ENCODE measurements around the gene MCMBP. TPM values are rescaled to one million over a fixed set of nuclear protein-coding genes. Genes with fewer than 3 reads are reported as not detected.

The MCMBP gene
- total and polyA plus RNA-seq, 2 donors (not counting 1 experiment from before 2014, with no cell fraction given): 27.1 to 36.0 TPM

- Histone ChIP-seq H3K9ac (ENCODE audit: low read length) (no peak overlapping the region), H3K79me2 (ENCODE audit: control insufficient read depth, insufficient read depth, low read length) (no peaks in the 10 kb centered on the region), H3K36me3 (replicated peaks in 1 of 2; ENCODE audit: control extremely low read depth in 1 of 2, control insufficient read depth in 1 of 2, extremely low read depth in 1 of 2, insufficient read depth in 2 of 2, low read length in 1 of 2) (peaks cover 0 to 20% of the 10 kb centered on the region in 2 experiments), H3K4me2 (replicated peaks; ENCODE audit: low read depth, low read length, poor library complexity, severe bottlenecking) (no peak overlapping the region), H3K27me3 (replicated peaks in 1 of 4; ENCODE audit: control extremely low read depth in 1 of 4, control insufficient read depth in 3 of 4, insufficient read depth in 4 of 4, low read length in 3 of 4) (no peaks in the 10 kb centered on the region), H2AFZ (ENCODE audit: insufficient read depth, low read depth, low read length, poor library complexity, severe bottlenecking) (no peak overlapping the region), H3K4me3 (ENCODE audit: control extremely low read depth in 1 of 5, extremely low read depth in 1 of 5, insufficient read depth in 1 of 5, low read depth in 2 of 5, low read length in 4 of 5) (no peak overlapping the region), H4K20me1 (ENCODE audit: control insufficient read depth, insufficient read depth, low read length, poor library complexity, severe bottlenecking) (no peaks in the 10 kb centered on the region), H3K4me1 (ENCODE audit: control insufficient read depth in 2 of 2, insufficient read depth in 2 of 2, low read length in 2 of 2) (peaks cover 0 to 4% of the 10 kb centered on the region in 2 donors), H3K27ac (ENCODE audit: low read length in 2 of 2) (no peak overlapping the region), H3K9me3 (ENCODE audit: control extremely low read depth in 1 of 3, control insufficient read depth in 2 of 3, insufficient read depth in 1 of 3, low read length in 2 of 3) (no peaks in the 10 kb centered on the region)
- Mint-ChIP-seq H3K4me1 (peaks cover 17% of the 10 kb centered on the region), H3K27ac (no peak overlapping the region), H3K27me3 (no peaks in the 10 kb centered on the region), H3K9me3 (ENCODE audit: insufficient read depth) (no peaks in the 10 kb centered on the region), H3K4me3 (no peak overlapping the region)
- no peak for TF ChIP-seq EZH2 (IDR thresholded peaks at IDR 0.05; ENCODE audit: borderline replicate concordance, insufficient read depth, low read depth, low read length, poor library complexity, severe bottlenecking)
- TF ChIP-seq CTCF (IDR thresholded peaks at IDR 0.05): no peak
- WGBS (ENCODE audit: insufficient coverage): 80% methylated on average over 4 of the region's 11 CpGs
- POLR2A ChIA-PET: interaction anchor here (0.7 kb wide), 1 partner anchor 43 kb away, joined by 3 read pairs; no protein-coding TSS in a partner anchor
- no peak for ATAC-seq (ENCODE audit: low read depth)
- intact Hi-C loops (cut with micrococcal nuclease): loop anchor here (10.0 kb wide), 1 partner anchor 52 kb away; no protein-coding TSS in a partner anchor
- CTCF ChIA-PET: no interaction called here
- DNase-seq: no peak
Measured at GRCh38 chr10:119806334-119807130, 66.1 kb downstream of the MCMBP start.

GRCh38 chr10:119805702-119806230, 66.9 kb downstream of the MCMBP start:
- no peak overlapping the region for H3K4me3 ChIP-seq (ENCODE audit: control extremely low read depth in 1 of 5, extremely low read depth in 1 of 5, insufficient read depth in 1 of 5, low read depth in 2 of 5, low read length in 4 of 5)
- H3K36me3 ChIP-seq (replicated peaks in 1 of 2; ENCODE audit: control extremely low read depth in 1 of 2, control insufficient read depth in 1 of 2, extremely low read depth in 1 of 2, insufficient read depth in 2 of 2, low read length in 1 of 2): peaks cover 0 to 20% of the 10 kb centered on the region in 2 experiments
- ChIA-PET POLR2A (no interaction called here), CTCF (interaction anchor here (1.1 kb wide), 1 partner anchor 118 kb away, joined by 5 read pairs; no protein-coding TSS in a partner anchor)
- no peak for ATAC-seq (ENCODE audit: low read depth)
- no peaks in the 10 kb centered on the region for H3K27me3 Mint-ChIP-seq
- H3K27ac Mint-ChIP-seq: no peak overlapping the region
- H3K27ac ChIP-seq (ENCODE audit: low read length in 2 of 2): no peak overlapping the region
- peaks cover 23% of the 10 kb centered on the region for H3K4me1 Mint-ChIP-seq
- peaks cover 0 to 4% of the 10 kb centered on the region in 2 donors for H3K4me1 ChIP-seq (ENCODE audit: control insufficient read depth in 2 of 2, insufficient read depth in 2 of 2, low read length in 2 of 2)
- TF ChIP-seq EZH2 (IDR thresholded peaks at IDR 0.05; ENCODE audit: borderline replicate concordance, insufficient read depth, low read depth, low read length, poor library complexity, severe bottlenecking) (no peak), CTCF (IDR thresholded peaks at IDR 0.05) (no peak)
- H3K9me3 ChIP-seq (ENCODE audit: control extremely low read depth in 1 of 3, control insufficient read depth in 2 of 3, insufficient read depth in 1 of 3, low read length in 2 of 3): no peaks in the 10 kb centered on the region
- no peaks in the 10 kb centered on the region for H3K9me3 Mint-ChIP-seq (ENCODE audit: insufficient read depth)
- H4K20me1 ChIP-seq (ENCODE audit: control insufficient read depth, insufficient read depth, low read length, poor library complexity, severe bottlenecking): no peaks in the 10 kb centered on the region
- no peak overlapping the region for H3K4me2 ChIP-seq (replicated peaks; ENCODE audit: low read depth, low read length, poor library complexity, severe bottlenecking)
- no peaks in the 10 kb centered on the region for H3K79me2 ChIP-seq (ENCODE audit: control insufficient read depth, insufficient read depth, low read length)
- H3K4me3 Mint-ChIP-seq: no peak overlapping the region
- no peak for DNase-seq
- 75% methylated on average over 3 of the region's 5 CpGs for WGBS (ENCODE audit: insufficient coverage)
- no peak overlapping the region for H3K9ac ChIP-seq (ENCODE audit: low read length)
- H3K27me3 ChIP-seq (replicated peaks in 1 of 4; ENCODE audit: control extremely low read depth in 1 of 4, control insufficient read depth in 3 of 4, insufficient read depth in 4 of 4, low read length in 3 of 4): no peaks in the 10 kb centered on the region
- no peak overlapping the region for H2AFZ ChIP-seq (ENCODE audit: insufficient read depth, low read depth, low read length, poor library complexity, severe bottlenecking)
- intact Hi-C loops (cut with micrococcal nuclease): loop anchor here (10.0 kb wide), 1 partner anchor 51 kb away; no protein-coding TSS in a partner anchor

Data from B cell (primary cell).